Prostate gland (tissue), 2 donors: Measurements from ENCODE around the gene SEMA5A. TPM values are rescaled to one million over a fixed set of nuclear protein-coding genes. Genes with fewer than 3 reads are reported as not detected.

ENCODE experiments used
- DNase-seq: peaks from one replicate; pipeline ENCODE4 v3.0.0-alpha.2; 2019; ENCODE audit warnings: low spot score
- H3K27ac ChIP-seq, 2 donors: fragments of 200-600 bp; sonication (generic); 2 replicates each; pipeline ENCODE4 v1.5.1; 2017 to 2019
- H3K27me3 ChIP-seq: fragments of 200-600 bp; sonication (generic); replicated peaks from 2 replicates; pipeline ENCODE4 v1.5.1; 2019; ENCODE audit not compliant: insufficient read depth
- H3K36me3 ChIP-seq, 2 donors: fragments of 200-600 bp; sonication (generic); 1 replicate in 1 of 2; 2 replicates in 1 of 2; pipeline versions ENCODE4 v1.5.1 to v1.8.1; 2017 to 2019
- H3K4me1 ChIP-seq: fragments of 200-600 bp; sonication (generic); replicated peaks from 2 replicates; pipeline ENCODE4 v1.5.1; 2019
- H3K4me3 ChIP-seq, 2 donors: fragments of 200-600 bp; sonication (generic); 2 replicates each; pipeline ENCODE4 v1.5.1; 2017 to 2019
- H3K9me3 ChIP-seq: fragments of 200-600 bp; sonication (generic); 2 replicates; pipeline ENCODE4 v1.5.1; 2017
- POLR2A ChIP-seq: fragments of 450-650 bp; IDR thresholded peaks from one replicate; pipeline ENCODE4 v1.6.1; 2016; ENCODE audit warnings: antibody characterized with exemption, mild to moderate bottlenecking
- POLR2AphosphoS5 ChIP-seq: sonication (generic); formaldehyde crosslinking; IDR thresholded peaks from one replicate; pipeline ENCODE4 v1.6.1; 2017; ENCODE audit warnings: antibody characterized with exemption
- WGBS: methylation state at CpG from one replicate; pipeline ENCODE4 v1.1.5; 2018; 5-methylcytosine and 5-hydroxymethylcytosine counted together
- intact Hi-C: fragments of 100-400 bp; cut with DNase I; formaldehyde crosslinking; loops from one replicate; pipeline ENCODE4 v1.14.2; 2022
- total RNA-seq, 2 donors: library from RNA; depleted of rRNA; stranded (reverse); fragments of >200 nt; gene quantifications; one replicate each; pipeline ENCODE4 v1.1.0, GENCODE V29; 2016
- TF ChIP-seq, protein P1 (sequence below), 4 experiments: fragments of 200-600 bp in 2 of 4; fragments of 450-650 bp in 2 of 4; sonication (generic) in 2 of 4; IDR thresholded peaks; 1 replicate in 3 of 4; 2 replicates in 1 of 4; pipeline ENCODE4 v1.5.1; 2016 to 2019; ENCODE audit warnings: antibody characterized with exemption in 4 of 4, mild to moderate bottlenecking in 2 of 4, moderate library complexity in 2 of 4

SEMA5A gene
- total RNA-seq, 2 donors from 2014 or later = 4.5 to 21.7 TPM

DNA sequence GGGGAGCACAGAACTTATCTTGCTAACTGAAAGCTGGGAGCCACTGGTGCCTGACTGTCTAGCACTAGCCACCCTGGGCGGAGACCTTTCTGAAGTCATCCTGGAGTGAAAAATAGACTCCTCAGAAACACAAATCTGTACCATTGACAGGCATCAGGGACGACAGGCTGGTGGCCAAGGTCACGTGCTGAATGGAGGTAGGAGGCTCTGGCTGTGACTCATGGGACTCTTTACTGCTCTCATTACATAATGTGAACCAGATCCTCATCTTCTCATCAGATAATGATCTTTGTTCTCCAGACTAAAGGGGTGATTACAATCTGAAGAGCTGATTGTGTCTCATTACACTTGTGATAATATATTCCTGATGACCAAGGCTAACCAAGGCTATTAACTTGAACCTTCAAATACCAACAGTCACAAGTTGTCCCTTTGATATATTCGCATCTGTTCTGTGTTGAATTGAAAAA is 91.8 kb downstream of the SEMA5A start:
- intact Hi-C loops = no loop called here
- TF ChIP-seq, protein P1, sequence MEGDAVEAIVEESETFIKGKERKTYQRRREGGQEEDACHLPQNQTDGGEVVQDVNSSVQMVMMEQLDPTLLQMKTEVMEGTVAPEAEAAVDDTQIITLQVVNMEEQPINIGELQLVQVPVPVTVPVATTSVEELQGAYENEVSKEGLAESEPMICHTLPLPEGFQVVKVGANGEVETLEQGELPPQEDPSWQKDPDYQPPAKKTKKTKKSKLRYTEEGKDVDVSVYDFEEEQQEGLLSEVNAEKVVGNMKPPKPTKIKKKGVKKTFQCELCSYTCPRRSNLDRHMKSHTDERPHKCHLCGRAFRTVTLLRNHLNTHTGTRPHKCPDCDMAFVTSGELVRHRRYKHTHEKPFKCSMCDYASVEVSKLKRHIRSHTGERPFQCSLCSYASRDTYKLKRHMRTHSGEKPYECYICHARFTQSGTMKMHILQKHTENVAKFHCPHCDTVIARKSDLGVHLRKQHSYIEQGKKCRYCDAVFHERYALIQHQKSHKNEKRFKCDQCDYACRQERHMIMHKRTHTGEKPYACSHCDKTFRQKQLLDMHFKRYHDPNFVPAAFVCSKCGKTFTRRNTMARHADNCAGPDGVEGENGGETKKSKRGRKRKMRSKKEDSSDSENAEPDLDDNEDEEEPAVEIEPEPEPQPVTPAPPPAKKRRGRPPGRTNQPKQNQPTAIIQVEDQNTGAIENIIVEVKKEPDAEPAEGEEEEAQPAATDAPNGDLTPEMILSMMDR (IDR thresholded peaks at IDR 0.05) = no peak
- TF ChIP-seq POLR2AphosphoS5 = no peak
- TF ChIP-seq POLR2A = no peak
- Histone ChIP-seq H3K36me3 (no peaks in the 10 kb centered on the region), H3K27ac (no peak overlapping the region), H3K4me3 (no peak overlapping the region), H3K27me3 (no peaks in the 10 kb centered on the region), H3K9me3 (no peaks in the 10 kb centered on the region), H3K4me1 (no peaks in the 10 kb centered on the region)
- no peak for DNase-seq
- WGBS = 46% methylated on average over 4 of the region's 4 CpGs

DNA sequence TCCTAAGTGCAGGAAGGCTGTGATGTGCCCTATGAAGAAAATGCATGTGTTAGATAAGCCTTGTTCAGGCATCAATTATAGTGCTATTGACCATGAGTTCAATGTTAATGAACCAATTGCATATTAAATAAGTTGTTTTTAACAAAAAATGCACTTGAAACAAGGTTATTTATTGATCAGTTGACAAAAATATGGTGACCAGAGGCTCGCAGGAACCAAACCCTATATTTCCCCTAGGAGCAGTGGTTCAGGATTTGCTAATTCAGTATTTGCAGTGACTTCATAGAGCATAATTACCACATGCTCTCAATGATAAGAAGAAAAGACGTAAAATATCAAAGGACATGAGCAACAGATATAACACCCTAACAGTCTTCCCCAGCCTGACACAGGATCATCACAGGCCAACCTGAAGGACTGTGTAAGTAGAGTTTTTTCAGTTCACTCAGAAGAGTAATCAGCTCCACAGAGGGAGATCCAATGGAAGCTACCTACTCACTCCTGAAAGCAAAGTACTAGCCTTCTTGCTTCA is 92.3 kb downstream of the SEMA5A start:
- H3K4me1 ChIP-seq = no peaks in the 10 kb centered on the region
- intact Hi-C loops = no loop called here
- H3K27me3 ChIP-seq = no peaks in the 10 kb centered on the region
- 96% methylated on average over 2 of the region's 2 CpGs for WGBS
- no peak overlapping the region for H3K27ac ChIP-seq
- no peaks in the 10 kb centered on the region for H3K36me3 ChIP-seq
- TF ChIP-seq POLR2A (no peak), POLR2AphosphoS5 (no peak)
- TF ChIP-seq, protein P1 (IDR thresholded peaks at IDR 0.05) = no peak
- H3K9me3 ChIP-seq = no peaks in the 10 kb centered on the region
- no peak overlapping the region for H3K4me3 ChIP-seq
- DNase-seq = no peak

DNA sequence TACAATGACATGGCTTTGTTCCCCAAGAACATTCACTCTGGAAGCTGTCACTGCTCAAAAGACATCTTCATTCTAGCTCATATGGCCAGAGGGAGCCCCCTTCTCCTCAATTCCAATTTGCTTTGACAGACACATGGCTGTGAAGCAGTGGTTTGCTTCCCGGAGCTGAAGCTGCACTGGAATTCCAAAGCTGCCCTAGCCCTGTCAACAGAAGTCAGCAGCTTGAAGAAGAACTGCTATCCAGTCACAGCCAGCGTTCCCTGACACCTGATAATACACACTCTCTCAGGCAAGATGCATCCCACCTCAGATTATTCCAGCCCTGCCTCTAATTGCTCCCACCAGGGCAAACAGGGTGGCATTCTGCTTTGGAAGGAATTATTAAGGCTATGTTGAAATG is 93.7 kb downstream of the SEMA5A start:
- no peak for DNase-seq
- Histone ChIP-seq H3K27ac (no peak overlapping the region), H3K36me3 (no peaks in the 10 kb centered on the region), H3K9me3 (no peaks in the 10 kb centered on the region), H3K4me1 (no peaks in the 10 kb centered on the region), H3K27me3 (no peaks in the 10 kb centered on the region), H3K4me3 (no peak overlapping the region)
- TF ChIP-seq POLR2A = no peak
- TF ChIP-seq, protein P1 (IDR thresholded peaks at IDR 0.05) = no peak
- no peak for TF ChIP-seq POLR2AphosphoS5
- 79% methylated on average over 2 of the region's 2 CpGs for WGBS
- intact Hi-C loops = no loop called here

DNA sequence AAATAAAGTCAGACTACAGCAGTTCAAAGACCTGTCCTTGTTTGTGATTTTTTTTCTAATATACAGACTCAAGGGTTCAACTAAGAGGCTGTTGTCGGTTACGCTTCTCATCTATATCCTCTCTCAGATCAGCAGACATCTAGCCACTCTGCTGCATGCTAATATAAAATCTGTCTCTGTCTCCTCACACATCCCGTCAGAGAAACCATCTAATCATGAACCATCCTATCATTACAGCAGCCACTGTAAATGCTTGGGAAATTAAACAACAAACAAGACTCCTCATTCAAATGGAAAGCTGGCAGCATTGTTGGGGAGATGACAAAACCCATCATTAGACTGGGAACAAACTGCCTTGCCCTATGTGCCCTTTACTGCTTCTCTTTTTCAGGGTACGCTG is 94.8 kb downstream of the SEMA5A start:
- Histone ChIP-seq H3K36me3 (no peaks in the 10 kb centered on the region), H3K27ac (no peak overlapping the region), H3K9me3 (no peaks in the 10 kb centered on the region), H3K27me3 (no peaks in the 10 kb centered on the region), H3K4me3 (no peak overlapping the region), H3K4me1 (no peaks in the 10 kb centered on the region)
- TF ChIP-seq POLR2AphosphoS5 (no peak), POLR2A (no peak)
- TF ChIP-seq, protein P1 (IDR thresholded peaks at IDR 0.05) = no peak
- no peak for DNase-seq
- 93% methylated on average over 4 of the region's 4 CpGs for whole genome bisulfite sequencing
- intact Hi-C loops = no loop called here

DNA sequence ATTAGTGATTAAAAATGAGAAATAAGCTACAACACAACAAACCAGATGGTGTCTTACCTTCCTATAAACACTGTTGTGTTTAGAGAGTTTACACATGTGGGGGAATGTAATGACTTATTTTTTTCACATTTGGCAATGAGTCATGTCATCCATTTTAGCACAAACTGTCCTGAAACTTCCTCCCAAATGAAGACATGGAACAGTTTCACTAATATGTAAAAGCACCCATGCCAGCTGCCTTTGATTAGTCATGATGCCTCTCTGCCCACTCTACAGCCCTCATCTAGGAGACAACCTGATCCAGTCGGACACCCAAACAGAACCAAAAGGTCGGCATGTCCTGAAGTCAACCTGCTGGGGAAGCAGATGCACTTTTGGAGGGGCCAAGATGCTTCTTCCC is 98.2 kb downstream of the SEMA5A start:
- TF ChIP-seq POLR2AphosphoS5 = no peak
- TF ChIP-seq POLR2A = no peak
- TF ChIP-seq, protein P1 (IDR thresholded peaks at IDR 0.05) = no peak
- DNase-seq = no peak
- intact Hi-C loops = no loop called here
- Histone ChIP-seq H3K4me3 (no peak overlapping the region), H3K27me3 (no peaks in the 10 kb centered on the region), H3K27ac (no peak overlapping the region), H3K9me3 (no peaks in the 10 kb centered on the region), H3K36me3 (no peaks in the 10 kb centered on the region), H3K4me1 (no peaks in the 10 kb centered on the region)
- 88% methylated on average over 2 of the region's 2 CpGs for WGBS
